Suprapubic skin (tissue), 4 donors: ENCODE results near the gene LIPG. TPM values are rescaled to one million over a fixed set of nuclear protein-coding genes. Genes with fewer than 3 reads are reported as not detected.

Experiments used
- DNase-seq, 2 donors: peaks; one replicate each; pipeline ENCODE4 v3.0.0-alpha.2; 2019; ENCODE audit warnings: low spot score in 2 of 2
- H3K27ac ChIP-seq: fragments of 200-600 bp; sonication (generic); one replicate; pipeline ENCODE4 v1.5.1; 2019
- H3K27me3 ChIP-seq: fragments of 200-600 bp; sonication (generic); one replicate; pipeline ENCODE4 v1.5.1; 2019
- H3K36me3 ChIP-seq: fragments of 200-600 bp; sonication (generic); one replicate; pipeline ENCODE4 v1.5.1; 2019
- H3K4me1 ChIP-seq: fragments of 200-600 bp; sonication (generic); one replicate; pipeline ENCODE4 v1.5.1; 2019
- H3K4me3 ChIP-seq: fragments of 200-600 bp; sonication (generic); one replicate; pipeline ENCODE4 v1.5.1; 2019; ENCODE audit warnings: mild to moderate bottlenecking
- H3K9me3 ChIP-seq: fragments of 200-600 bp; sonication (generic); one replicate; pipeline ENCODE4 v1.5.1; 2019
- CTCF ChIP-seq, 2 donors: fragments of 200-600 bp in 1 of 2; fragments of 450-650 bp in 1 of 2; sonication (generic) in 1 of 2; IDR thresholded peaks; one replicate each; pipeline ENCODE4 v1.5.1; 2016 to 2019; ENCODE audit warnings: antibody characterized with exemption in 2 of 2, mild to moderate bottlenecking in 1 of 2, moderate library complexity in 1 of 2
- EP300 ChIP-seq: sonication (generic); formaldehyde crosslinking; IDR thresholded peaks from one replicate; pipeline ENCODE4 v1.6.1; 2017; ENCODE audit warnings: antibody characterized with exemption
- POLR2A ChIP-seq, 2 donors: fragments of 450-650 bp; IDR thresholded peaks; one replicate each; pipeline ENCODE4 v1.6.1; 2017; ENCODE audit warnings: antibody characterized with exemption in 2 of 2, mild to moderate bottlenecking in 2 of 2, moderate library complexity in 2 of 2
- POLR2AphosphoS5 ChIP-seq, 3 donors: sonication (generic); formaldehyde crosslinking; IDR thresholded peaks; one replicate each; pipeline ENCODE4 v1.6.1; 2017; ENCODE audit warnings: antibody characterized with exemption in 3 of 3
- WGBS: methylation state at CpG from one replicate; pipeline ENCODE4 v1.1.5; 2018; 5-methylcytosine and 5-hydroxymethylcytosine counted together
- total RNA-seq, 4 donors: library from RNA; depleted of rRNA; stranded (reverse); fragments of >200 nt; gene quantifications; one replicate each; pipeline ENCODE4 v1.1.0, GENCODE V29; 2016

Gene LIPG
- total RNA-seq, 4 donors from 2014 or later, result 6.9 to 11.8 (median 9.1) TPM

- TF ChIP-seq POLR2A (IDR thresholded peaks at IDR 0.05) (no peak), POLR2AphosphoS5 (IDR thresholded peaks at IDR 0.05) (no peak), EP300 (no peak), CTCF (IDR thresholded peaks at IDR 0.05) (no peak)
- no peak overlapping the region for H3K4me3 ChIP-seq
- no peaks in the 10 kb centered on the region for H3K9me3 ChIP-seq
- H3K27me3 ChIP-seq, result peaks cover 8% of the 10 kb centered on the region
- no peaks in the 10 kb centered on the region for H3K36me3 ChIP-seq
- H3K27ac ChIP-seq, result no peak overlapping the region
- DNase-seq, result no peak
- H3K4me1 ChIP-seq, result peaks cover 6% of the 10 kb centered on the region
- 54% methylated on average over 7 of the region's 7 CpGs for WGBS
Measured at GRCh38 chr18:49619801-49620200, 57.9 kb downstream of the LIPG start.

GRCh38 chr18:49621301-49621700 lies 59.4 kb downstream of the LIPG start:
- TF ChIP-seq CTCF (IDR thresholded peaks at IDR 0.05) (no peak), EP300 (no peak), POLR2AphosphoS5 (IDR thresholded peaks at IDR 0.05) (no peak)
- no peaks in the 10 kb centered on the region for H3K9me3 ChIP-seq
- peaks cover 6% of the 10 kb centered on the region for H3K4me1 ChIP-seq
- peaks cover 8% of the 10 kb centered on the region for H3K27me3 ChIP-seq
- WGBS, result 63% methylated on average over 3 of the region's 3 CpGs
- H3K27ac ChIP-seq, result no peak overlapping the region
- DNase-seq, result no peak
- H3K36me3 ChIP-seq, result no peaks in the 10 kb centered on the region
- no peak overlapping the region for H3K4me3 ChIP-seq

- TF ChIP-seq EP300, result no peak
- no peak for TF ChIP-seq CTCF (IDR thresholded peaks at IDR 0.05)
- no peak for TF ChIP-seq POLR2AphosphoS5 (IDR thresholded peaks at IDR 0.05)
- TF ChIP-seq POLR2A (IDR thresholded peaks at IDR 0.05), result no peak
- WGBS, result 55% methylated on average over 12 of the region's 12 CpGs
- DNase-seq, result no peak
- no peak overlapping the region for H3K4me3 ChIP-seq
- H3K27ac ChIP-seq, result no peak overlapping the region
- peaks cover 8% of the 10 kb centered on the region for H3K27me3 ChIP-seq
- H3K36me3 ChIP-seq, result no peaks in the 10 kb centered on the region
- no peaks in the 10 kb centered on the region for H3K9me3 ChIP-seq
- H3K4me1 ChIP-seq, result peaks cover 6% of the 10 kb centered on the region
Measured at GRCh38 chr18:49621717-49622351, 60.0 kb downstream of the LIPG start.

GRCh38 chr18:49623571-49623970 lies 61.7 kb downstream of the LIPG start:
- Histone ChIP-seq H3K4me1 (peaks cover 6% of the 10 kb centered on the region), H3K9me3 (no peaks in the 10 kb centered on the region), H3K27me3 (peaks cover 8% of the 10 kb centered on the region), H3K36me3 (no peaks in the 10 kb centered on the region), H3K27ac (no peak overlapping the region), H3K4me3 (no peak overlapping the region)
- DNase-seq, result no peak
- TF ChIP-seq POLR2A (IDR thresholded peaks at IDR 0.05) (no peak), EP300 (no peak), POLR2AphosphoS5 (IDR thresholded peaks at IDR 0.05) (no peak), CTCF (IDR thresholded peaks at IDR 0.05) (no peak)
- 89% methylated on average over 6 of the region's 6 CpGs for WGBS

GRCh38 chr18:49625021-49625691 lies 63.3 kb downstream of the LIPG start:
- no peaks in the 10 kb centered on the region for H3K36me3 ChIP-seq
- peaks cover 7% of the 10 kb centered on the region for H3K4me1 ChIP-seq

More at GRCh38 chr18:49625021-49625691, 63.3 kb downstream of the LIPG start:
- Histone ChIP-seq H3K27me3 (peaks cover 8% of the 10 kb centered on the region), H3K27ac (no peak overlapping the region), H3K4me3 (no peak overlapping the region), H3K9me3 (no peaks in the 10 kb centered on the region)
- 78% methylated on average over 9 of the region's 9 CpGs for WGBS
- TF ChIP-seq EP300 (no peak), POLR2AphosphoS5 (IDR thresholded peaks at IDR 0.05) (no peak), POLR2A (IDR thresholded peaks at IDR 0.05) (no peak), CTCF (IDR thresholded peaks at IDR 0.05) (no peak)
- DNase-seq, result no peak
